GM19099 (cell line): ENCODE measurements around the gene GTF2E1.

Source experiments
- POLR2A ChIP-seq: IDR thresholded peaks from 3 replicates; pipeline ENCODE4 v1.6.1; 2011; ENCODE audit warnings: low read depth; ENCODE audit not compliant: insufficient read length; ENCODE audit errors: extremely low read depth

Gene GTF2E1

DNA sequence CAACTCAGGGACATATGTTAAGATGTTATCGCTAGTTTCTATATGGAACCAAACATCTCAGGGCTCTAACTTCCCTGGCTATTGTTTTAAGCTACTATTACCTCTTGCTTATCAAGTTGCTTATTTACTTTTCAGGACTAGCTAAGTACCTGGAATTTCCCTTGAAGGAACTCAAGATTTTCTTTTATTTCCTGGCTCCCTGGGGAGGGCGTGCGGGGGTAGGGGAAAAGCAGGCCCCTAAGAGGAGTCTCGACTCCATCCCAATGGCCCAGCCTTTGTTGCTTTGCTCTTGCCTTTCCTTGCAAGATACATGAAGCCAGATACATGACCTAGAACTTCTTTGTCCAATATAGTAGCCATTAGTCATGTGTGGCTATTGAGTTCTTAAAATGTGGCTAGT lies 88.5 kb downstream of the GTF2E1 start:
- no peak for TF ChIP-seq POLR2A
